DND-41 (cell line): ENCODE measurements around the gene C14orf119.

ENCODE experiments used
- ATAC-seq: fragments of 200-7000 bp; cut with Tn5 transposase; 3 replicates; pipeline ENCODE4 v1.9.1; 2021; ENCODE audit warnings: low read depth; ENCODE audit not compliant: insufficient read depth
- DNase-seq: peaks from one replicate; pipeline ENCODE4 v3.0.0-alpha.2; 2020
- H2AFZ ChIP-seq: 2 replicates; pipeline ENCODE4 v1.6.0; 2012; ENCODE audit warnings: low read depth, low read length
- H3K27ac ChIP-seq: 2 replicates; pipeline ENCODE4 v1.5.1; 2012; ENCODE audit warnings: low read length, inconsistent platforms
- H3K27me3 ChIP-seq: fragments of 200-600 bp; sonication (generic); 2 replicates; pipeline ENCODE4 v1.6.0; 2012; ENCODE audit warnings: low read length, mild to moderate bottlenecking, inconsistent platforms; ENCODE audit not compliant: insufficient read depth, poor library complexity
- H3K36me3 ChIP-seq: 2 replicates; pipeline ENCODE4 v1.5.1; 2012; ENCODE audit warnings: low read length, inconsistent platforms; ENCODE audit not compliant: insufficient read depth
- H3K4me1 ChIP-seq: 2 replicates; pipeline ENCODE4 v1.5.1; 2012; ENCODE audit warnings: mild to moderate bottlenecking, low read length; ENCODE audit not compliant: insufficient read depth
- H3K4me2 ChIP-seq: 2 replicates; pipeline ENCODE4 v1.6.0; 2012; ENCODE audit warnings: mild to moderate bottlenecking, moderate library complexity, low read length, inconsistent platforms; ENCODE audit not compliant: insufficient read depth
- H3K4me3 ChIP-seq, 2 experiments: fragments of 200-600 bp in 1 of 2; shearing (Covaris generic) in 1 of 2; 2 replicates each; pipeline ENCODE4 v1.5.1; 2012 to 2016; ENCODE audit warnings: inconsistent platforms in 2 of 2, low read length in 2 of 2, mild to moderate bottlenecking in 2 of 2, low read depth in 1 of 2, moderate library complexity in 1 of 2
- H3K79me2 ChIP-seq: 2 replicates; pipeline ENCODE4 v1.6.0; 2012; ENCODE audit warnings: low read length, inconsistent platforms; ENCODE audit not compliant: insufficient read depth
- H3K9ac ChIP-seq: 2 replicates; pipeline ENCODE4 v1.6.0; 2012; ENCODE audit warnings: low read depth, mild to moderate bottlenecking, inconsistent platforms, low read length, moderate library complexity
- H3K9me3 ChIP-seq: 2 replicates; pipeline ENCODE4 v1.5.1; 2012; ENCODE audit warnings: low read length, moderate library complexity, mild to moderate bottlenecking, inconsistent platforms; ENCODE audit not compliant: insufficient read depth, severe bottlenecking
- H4K20me1 ChIP-seq: 2 replicates; pipeline ENCODE4 v1.6.0; 2012; ENCODE audit warnings: low read length; ENCODE audit not compliant: insufficient read depth
- EZH2 ChIP-seq: IDR thresholded peaks from 3 replicates; pipeline ENCODE4 v1.6.1; 2012; ENCODE audit warnings: borderline replicate concordance, low read depth, mild to moderate bottlenecking, moderate library complexity, low read length, inconsistent platforms; ENCODE audit not compliant: severe bottlenecking
- TF ChIP-seq, protein P1 (sequence below): IDR thresholded peaks from 2 replicates; pipeline ENCODE4 v1.5.1; 2012; ENCODE audit warnings: borderline replicate concordance, low read length, moderate library complexity, mild to moderate bottlenecking; ENCODE audit not compliant: poor library complexity, severe bottlenecking; ENCODE audit errors: extremely low read depth

Gene C14orf119

DNA sequence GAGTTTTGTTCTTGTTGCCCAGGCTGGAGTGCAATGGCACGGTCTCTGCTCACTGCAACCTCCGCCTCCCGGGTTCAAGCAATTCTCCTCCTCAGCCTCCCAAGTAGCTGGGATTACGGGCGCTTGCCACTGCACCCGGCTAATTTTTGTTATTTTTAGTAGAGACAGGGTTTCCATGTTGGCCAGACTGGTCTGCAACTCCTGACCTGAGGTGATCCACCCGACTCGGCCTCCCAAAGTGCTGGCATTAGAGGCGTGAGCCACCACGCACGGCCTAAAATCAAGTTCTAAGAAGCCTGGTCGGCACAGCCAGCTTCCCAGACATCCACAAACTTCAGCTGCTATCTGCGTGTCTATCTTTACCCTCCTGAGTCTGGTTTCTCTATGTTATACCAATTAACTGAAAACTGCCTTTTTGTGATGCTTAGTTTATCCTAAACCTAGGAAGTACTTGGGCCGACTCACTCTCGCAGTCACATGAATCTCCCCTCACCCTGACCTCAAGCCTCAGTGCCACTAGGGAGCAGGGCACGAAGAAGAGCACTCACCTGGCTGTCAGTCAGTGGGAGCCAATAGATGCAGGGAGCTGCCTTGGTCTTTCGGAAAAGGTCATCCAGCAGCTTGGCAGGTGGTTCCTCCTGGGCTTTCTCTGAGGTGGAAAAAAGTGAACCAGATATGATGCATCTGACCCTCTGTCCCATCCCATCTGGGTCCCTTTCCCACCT is 34.6 kb upstream of the C14orf119 start:
- Histone ChIP-seq H3K4me3 (no peak overlapping the region), H3K4me2 (no peak overlapping the region), H3K9me3 (no peaks in the 10 kb centered on the region), H4K20me1 (peaks cover 22% of the 10 kb centered on the region), H3K27me3 (peaks cover 6% of the 10 kb centered on the region), H2AFZ (no peak overlapping the region), H3K4me1 (peaks cover 19% of the 10 kb centered on the region), H3K36me3 (peaks cover 67% of the 10 kb centered on the region), H3K79me2 (0 out of 2 replicates have a peak, but pooled peaks cover 2% of the 10 kb centered on the region), H3K9ac (no peak overlapping the region), H3K27ac (no peak overlapping the region)
- DNase-seq (no peak), ATAC-seq (no peak)
- TF ChIP-seq, protein P1, sequence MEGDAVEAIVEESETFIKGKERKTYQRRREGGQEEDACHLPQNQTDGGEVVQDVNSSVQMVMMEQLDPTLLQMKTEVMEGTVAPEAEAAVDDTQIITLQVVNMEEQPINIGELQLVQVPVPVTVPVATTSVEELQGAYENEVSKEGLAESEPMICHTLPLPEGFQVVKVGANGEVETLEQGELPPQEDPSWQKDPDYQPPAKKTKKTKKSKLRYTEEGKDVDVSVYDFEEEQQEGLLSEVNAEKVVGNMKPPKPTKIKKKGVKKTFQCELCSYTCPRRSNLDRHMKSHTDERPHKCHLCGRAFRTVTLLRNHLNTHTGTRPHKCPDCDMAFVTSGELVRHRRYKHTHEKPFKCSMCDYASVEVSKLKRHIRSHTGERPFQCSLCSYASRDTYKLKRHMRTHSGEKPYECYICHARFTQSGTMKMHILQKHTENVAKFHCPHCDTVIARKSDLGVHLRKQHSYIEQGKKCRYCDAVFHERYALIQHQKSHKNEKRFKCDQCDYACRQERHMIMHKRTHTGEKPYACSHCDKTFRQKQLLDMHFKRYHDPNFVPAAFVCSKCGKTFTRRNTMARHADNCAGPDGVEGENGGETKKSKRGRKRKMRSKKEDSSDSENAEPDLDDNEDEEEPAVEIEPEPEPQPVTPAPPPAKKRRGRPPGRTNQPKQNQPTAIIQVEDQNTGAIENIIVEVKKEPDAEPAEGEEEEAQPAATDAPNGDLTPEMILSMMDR, result no peak
- no peak for TF ChIP-seq EZH2

DNA sequence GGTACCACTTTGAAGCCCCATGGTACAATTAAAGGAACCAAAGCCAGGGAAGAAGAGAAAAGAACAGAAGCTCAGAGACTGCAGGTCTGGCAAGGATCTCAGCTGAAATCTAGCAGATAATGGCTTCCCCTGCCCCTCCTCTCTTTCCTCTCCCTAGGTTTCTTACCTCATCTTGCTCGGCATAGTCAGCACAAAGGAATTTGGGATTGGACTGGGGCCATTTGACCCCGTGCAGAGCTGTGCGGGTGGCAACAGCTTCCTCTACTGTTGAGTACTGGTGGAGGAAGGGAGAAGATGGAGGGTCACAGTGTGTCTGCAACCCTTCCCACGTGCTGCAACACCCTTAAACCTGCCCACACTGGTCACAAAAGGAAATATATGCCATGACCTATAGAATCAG is 33.3 kb upstream of the C14orf119 start:
- Histone ChIP-seq H3K4me1 (peaks cover 11% of the 10 kb centered on the region), H3K36me3 (peaks cover 79% of the 10 kb centered on the region), H3K9me3 (no peaks in the 10 kb centered on the region), H2AFZ (no peak overlapping the region), H3K9ac (no peak overlapping the region), H3K4me3 (no peak overlapping the region), H3K27me3 (peaks cover 3% of the 10 kb centered on the region), H3K4me2 (no peak overlapping the region), H4K20me1 (peaks cover 28% of the 10 kb centered on the region; the same call in 1 of the 2 replicates), H3K27ac (no peak overlapping the region), H3K79me2 (peaks cover 11% of the 10 kb centered on the region)
- ATAC-seq (no peak), DNase-seq (no peak)
- TF ChIP-seq, protein P1, result no peak
- no peak for TF ChIP-seq EZH2

DNA sequence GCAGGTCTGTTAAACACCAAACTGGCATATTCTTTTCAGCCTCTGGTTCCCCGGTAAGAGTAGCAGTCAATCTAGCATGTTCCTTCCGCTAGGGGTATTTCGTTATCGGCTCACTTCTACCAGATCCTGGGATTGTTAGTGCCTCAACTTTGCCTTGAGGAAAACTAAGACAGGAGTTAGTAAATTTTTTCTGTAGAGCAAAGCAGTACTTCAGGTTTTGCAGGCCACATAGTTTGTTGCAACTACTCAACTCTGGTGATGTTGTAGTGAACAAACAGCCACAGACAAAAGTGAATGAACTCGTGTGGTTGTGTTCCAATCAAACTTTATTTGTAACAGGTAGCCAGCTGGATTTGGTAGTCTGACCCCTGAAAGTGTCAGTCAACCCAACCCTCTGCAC is 31.7 kb upstream of the C14orf119 start:
- Histone ChIP-seq H3K36me3 (peaks cover 94% of the 10 kb centered on the region), H3K9me3 (no peaks in the 10 kb centered on the region), H3K27me3 (no peaks in the 10 kb centered on the region), H4K20me1 (peaks cover 39% of the 10 kb centered on the region), H3K79me2 (peaks cover 24% of the 10 kb centered on the region), H3K4me3 (no peak overlapping the region), H3K9ac (no peak overlapping the region), H3K27ac (no peak overlapping the region), H2AFZ (no peak overlapping the region), H3K4me1 (peaks cover 4% of the 10 kb centered on the region), H3K4me2 (no peak overlapping the region)
- TF ChIP-seq EZH2, result no peak
- TF ChIP-seq, protein P1, result no peak
- no peak for ATAC-seq
- no peak for DNase-seq
